NB4 (cell line): ENCODE measurements around the gene SIPA1.
A peak's percentile ranks its signal among the peaks of the same experiment; 100 is the strongest.

ENCODE experiments used
- DNase-seq: peaks from one replicate; pipeline ENCODE4 v3.0.0; 2010; ENCODE audit warnings: low read depth
- H3K4me3 ChIP-seq: one replicate; pipeline ENCODE4 v1.5.1; 2011; ENCODE audit warnings: mild to moderate bottlenecking, low read depth, low read length, moderate library complexity
- CTCF ChIP-seq: IDR thresholded peaks from one replicate; pipeline ENCODE4 v1.5.1; 2012; ENCODE audit warnings: low read depth, low read length
- MAX ChIP-seq: IDR thresholded peaks from 2 replicates; pipeline ENCODE4 v1.6.1; 2011; ENCODE audit warnings: low read depth, low read length
- MYC ChIP-seq: IDR thresholded peaks from 2 replicates; pipeline ENCODE4 v1.6.1; 2011; ENCODE audit warnings: low read depth, low read length
- POLR2A ChIP-seq: IDR thresholded peaks from 2 replicates; pipeline ENCODE4 v1.6.1; 2011; ENCODE audit warnings: mild to moderate bottlenecking; ENCODE audit not compliant: insufficient read length; ENCODE audit errors: extremely low read depth

Gene SIPA1

GRCh38 chr11:65624931-65625627 lies 12.8 kb upstream of the SIPA1 start:
- no peak for DNase-seq
- no peak overlapping the region for H3K4me3 ChIP-seq
- TF ChIP-seq MYC (no peak), POLR2A (no peak), MAX (no peak), CTCF (no peak)

GRCh38 chr11:65625628-65626342 lies 12.1 kb upstream of the SIPA1 start:
- H3K4me3 ChIP-seq: no peak overlapping the region
- TF ChIP-seq MYC (no peak), POLR2A (no peak), MAX (no peak), CTCF (peak; percentile 66)
- DNase-seq: peak; percentile 60

- no peak overlapping the region for H3K4me3 ChIP-seq
- DNase-seq: no peak
- TF ChIP-seq CTCF (no peak), MAX (no peak), MYC (no peak), POLR2A (no peak)
Observed at GRCh38 chr11:65627202-65627601, 10.7 kb upstream of the SIPA1 start.

- no peak overlapping the region for H3K4me3 ChIP-seq
- no peak for DNase-seq
- TF ChIP-seq CTCF: no peak
- no peak for TF ChIP-seq POLR2A
- TF ChIP-seq MAX: no peak
- TF ChIP-seq MYC: no peak
Observed at GRCh38 chr11:65629579-65629978, 8.3 kb upstream of the SIPA1 start.

GRCh38 chr11:65630215-65630614 lies 7.7 kb upstream of the SIPA1 start:
- TF ChIP-seq MAX (no peak), POLR2A (no peak), CTCF (no peak), MYC (no peak)
- no peak overlapping the region for H3K4me3 ChIP-seq
- DNase-seq: no peak
